Stimulated activated CD4-positive, alpha-beta T cell treated with anti-CD3 and anti-CD28 coated beads, Interleukin-15, amount 100 ng/mL, for 48 hours (primary cell): Measurements from ENCODE around the gene PEX14.

Experiments used
- DNase-seq, 2 donors: peaks; one replicate each; pipeline ENCODE4 v3.0.0-alpha.2; 2020; ENCODE audit warnings: low read depth in 2 of 2

PEX14 gene

DNA sequence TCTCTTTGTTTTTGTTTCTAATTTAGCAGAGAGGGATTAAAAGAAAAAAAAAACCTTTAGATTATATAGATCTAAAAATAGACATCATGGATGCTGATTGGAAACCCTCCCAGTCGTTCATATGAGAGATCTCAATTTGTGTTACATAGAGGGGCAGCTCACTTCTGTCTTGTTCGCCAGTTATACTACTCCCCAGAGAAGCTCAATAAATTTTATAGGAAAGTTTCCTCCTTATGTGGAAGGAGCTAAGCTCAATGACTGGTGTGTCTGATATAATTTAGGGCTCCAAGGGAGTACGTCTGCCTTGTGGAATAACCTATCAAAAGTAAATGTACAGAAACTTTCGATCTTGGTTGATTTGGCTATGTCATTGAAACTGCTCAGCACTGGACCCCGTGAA is 117.6 kb downstream of the PEX14 start:
- no peak for DNase-seq

DNA sequence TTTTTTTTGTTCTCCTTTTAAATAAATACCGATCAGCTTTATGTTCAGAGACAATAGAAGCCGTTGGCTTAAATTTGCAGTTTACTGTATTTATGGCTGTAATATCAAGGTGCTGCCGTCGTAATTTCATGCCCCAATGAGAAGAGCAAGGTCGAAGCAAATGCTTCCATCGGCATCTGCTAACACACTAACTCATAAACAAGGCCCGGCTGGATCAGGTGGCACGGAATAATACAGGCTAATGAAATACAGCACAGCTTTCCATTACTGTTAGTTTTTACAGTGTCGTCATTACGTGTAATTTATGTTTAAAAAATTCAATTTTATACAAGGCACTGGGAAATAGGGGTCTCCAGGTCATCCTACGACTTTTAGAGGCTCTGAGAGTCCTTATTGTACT is 119.0 kb downstream of the PEX14 start:
- no peak for DNase-seq

DNA sequence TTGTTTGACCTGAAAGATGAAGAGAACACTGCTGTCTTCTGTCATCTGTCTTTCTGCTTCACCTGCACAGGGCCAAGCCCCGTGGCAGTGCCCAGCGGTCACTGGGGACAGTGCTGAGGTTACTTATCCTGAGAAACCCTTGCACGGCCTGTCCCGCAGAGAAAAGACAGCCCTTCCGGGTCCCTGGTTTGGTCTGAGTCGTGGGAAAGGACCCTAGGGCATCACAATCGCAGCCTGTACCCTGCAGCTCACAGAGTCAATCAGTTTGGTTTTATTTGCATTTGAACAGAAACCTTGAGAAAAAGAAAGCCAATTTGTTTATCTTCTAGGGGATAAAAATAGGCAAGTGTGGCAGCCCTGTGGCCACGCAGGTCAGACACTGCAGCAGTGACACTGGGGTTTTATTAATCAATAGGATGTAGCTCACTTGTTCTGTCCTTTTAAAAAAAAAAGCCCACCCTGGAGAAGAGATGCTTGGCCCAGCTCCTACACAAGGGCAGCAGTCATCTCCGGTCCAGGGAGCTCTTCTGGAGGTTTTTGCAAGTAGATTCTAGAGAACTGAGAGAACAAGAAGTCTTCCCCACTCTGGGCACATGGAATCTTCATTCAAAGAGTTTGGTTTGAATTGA is 120.0 kb downstream of the PEX14 start:
- no peak for DNase-seq

DNA sequence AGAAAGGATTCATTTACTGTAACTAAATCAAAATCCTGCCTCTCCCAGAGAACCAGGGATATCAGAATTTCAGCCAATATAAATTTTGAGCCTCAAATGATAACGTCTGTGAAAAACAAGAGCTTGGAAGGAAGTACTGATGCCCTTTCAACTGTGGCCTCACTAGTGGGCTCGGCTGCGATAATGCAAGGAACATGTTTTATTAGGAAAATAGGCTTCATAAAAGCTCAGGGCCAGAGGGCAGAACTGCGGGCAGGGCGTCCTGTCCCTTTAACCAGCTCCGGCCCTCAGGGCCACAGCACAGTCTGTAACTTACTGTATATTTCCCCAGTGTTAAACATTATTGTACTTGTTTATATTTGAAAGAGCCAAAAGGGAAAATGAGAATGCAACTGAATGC is 122.0 kb downstream of the PEX14 start:
- DNase-seq = no peak

GRCh38 chr1:10597492-10598388 is 123.0 kb downstream of the PEX14 start:
- DNase-seq = no peak

DNA sequence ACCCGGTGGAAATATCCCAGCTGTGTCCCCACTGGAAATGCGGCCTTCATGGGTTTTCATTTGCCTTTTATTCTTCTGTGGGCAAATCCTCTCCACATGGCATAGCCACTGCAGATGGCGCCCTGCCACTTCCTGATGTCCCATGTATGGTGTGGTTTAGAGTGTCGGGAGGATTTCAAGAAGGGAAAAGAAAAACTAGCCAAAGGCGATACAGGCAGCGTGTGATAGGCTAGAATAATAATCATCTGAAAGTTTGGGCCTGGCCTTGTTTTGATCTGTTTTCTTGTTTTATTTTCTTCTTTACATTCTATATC is 123.6 kb downstream of the PEX14 start:
- DNase-seq = no peak

GRCh38 chr1:10599194-10599861 is 124.6 kb downstream of the PEX14 start:
- no peak for DNase-seq

DNA sequence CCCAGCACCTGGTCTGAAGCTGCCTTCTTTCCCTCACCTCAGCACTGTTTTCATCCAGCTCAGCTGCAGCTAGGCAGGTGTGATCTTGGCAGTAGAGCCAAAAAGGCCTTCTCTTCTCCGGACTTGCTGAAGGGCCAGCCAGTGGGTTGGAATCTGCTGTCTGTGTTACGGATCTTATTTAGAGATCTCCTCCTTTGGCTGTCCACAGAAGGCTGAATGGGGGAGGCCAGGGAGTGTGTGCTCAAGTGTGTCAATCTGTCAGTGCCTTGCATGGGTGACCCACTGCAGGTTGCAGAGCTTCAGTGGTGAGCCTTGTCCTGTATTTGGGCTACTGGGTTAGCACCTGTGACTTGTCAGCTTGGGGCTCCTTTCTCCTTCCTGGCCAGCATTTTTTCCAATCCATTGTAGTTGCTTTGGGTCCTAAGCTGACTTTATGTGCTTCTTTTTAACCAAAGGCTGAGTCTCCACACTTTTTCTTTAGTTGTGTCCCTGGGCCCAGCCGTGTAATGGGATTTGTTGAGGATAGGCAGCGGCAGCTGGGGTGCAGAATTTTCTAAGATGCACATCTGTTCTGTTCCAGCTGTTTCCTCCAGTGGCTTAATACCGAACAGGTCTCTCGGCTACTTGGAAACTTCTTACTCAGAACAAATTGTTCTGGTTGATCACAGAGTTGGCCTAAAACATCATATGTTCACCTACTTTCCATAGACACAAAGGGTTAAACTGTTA is 126.8 kb downstream of the PEX14 start:
- no peak for DNase-seq

- no peak for DNase-seq
Observed at GRCh38 chr1:10602936-10603335, 128.2 kb downstream of the PEX14 start.

GRCh38 chr1:10604966-10605365 is 130.2 kb downstream of the PEX14 start:
- no peak for DNase-seq

GRCh38 chr1:10606064-10606463 is 131.3 kb downstream of the PEX14 start:
- no peak for DNase-seq

- DNase-seq = no peak
Observed at GRCh38 chr1:10607228-10607627, 132.5 kb downstream of the PEX14 start.

- DNase-seq = no peak
Observed at GRCh38 chr1:10608690-10609089, 133.9 kb downstream of the PEX14 start.

GRCh38 chr1:10610901-10611600 is 136.3 kb downstream of the PEX14 start:
- DNase-seq = no peak

GRCh38 chr1:10612436-10613160 is 137.8 kb downstream of the PEX14 start:
- no peak for DNase-seq

GRCh38 chr1:10613340-10613739 is 138.6 kb downstream of the PEX14 start:
- DNase-seq = no peak

GRCh38 chr1:10613861-10614260 is 139.1 kb downstream of the PEX14 start:
- no peak for DNase-seq

DNA sequence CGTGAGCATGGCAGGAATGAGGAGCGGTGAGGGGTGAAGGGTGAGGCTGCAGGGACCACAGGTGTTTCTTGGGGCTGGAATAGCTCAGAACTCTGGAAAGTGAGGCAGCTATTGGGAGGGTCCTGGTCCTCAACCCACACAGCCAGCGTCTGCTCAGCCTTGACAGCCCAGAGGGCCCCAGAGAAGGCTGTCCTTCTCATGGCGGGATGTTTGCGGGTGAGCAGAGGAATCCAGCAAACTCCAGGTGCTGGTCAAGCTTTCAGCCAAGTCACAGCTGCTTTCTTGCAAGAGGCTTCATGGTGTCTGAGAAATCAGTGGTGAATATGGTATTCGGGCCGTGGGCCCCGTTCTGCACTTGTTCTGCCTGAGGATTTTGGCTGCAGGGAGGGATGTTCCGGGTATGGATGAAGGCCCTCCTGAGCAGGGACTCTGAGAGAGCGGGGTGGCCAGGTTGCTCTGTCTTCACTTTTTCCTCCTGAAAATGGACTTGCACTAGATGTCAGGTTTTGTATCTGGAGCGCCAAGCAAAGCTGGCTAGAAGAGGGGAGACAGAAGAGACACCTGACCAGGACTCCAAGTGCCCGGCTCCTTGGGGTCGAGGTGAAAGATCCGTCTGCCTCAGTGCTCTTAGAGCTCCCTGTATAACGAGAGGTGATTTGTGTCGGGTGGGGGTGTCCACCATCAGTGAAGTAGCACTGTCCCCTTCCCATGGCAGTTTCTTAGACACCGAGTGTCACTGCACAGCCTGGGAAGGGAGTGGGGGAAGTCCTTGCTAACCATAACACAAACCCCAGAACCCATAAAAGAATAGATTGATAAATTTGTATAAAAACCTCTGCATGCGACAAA is 139.9 kb downstream of the PEX14 start:
- no peak for DNase-seq

GRCh38 chr1:10615332-10615731 is 140.6 kb downstream of the PEX14 start:
- DNase-seq = no peak
